ENCODE data around the gene TP53BP2.

The TP53BP2 gene

DNA sequence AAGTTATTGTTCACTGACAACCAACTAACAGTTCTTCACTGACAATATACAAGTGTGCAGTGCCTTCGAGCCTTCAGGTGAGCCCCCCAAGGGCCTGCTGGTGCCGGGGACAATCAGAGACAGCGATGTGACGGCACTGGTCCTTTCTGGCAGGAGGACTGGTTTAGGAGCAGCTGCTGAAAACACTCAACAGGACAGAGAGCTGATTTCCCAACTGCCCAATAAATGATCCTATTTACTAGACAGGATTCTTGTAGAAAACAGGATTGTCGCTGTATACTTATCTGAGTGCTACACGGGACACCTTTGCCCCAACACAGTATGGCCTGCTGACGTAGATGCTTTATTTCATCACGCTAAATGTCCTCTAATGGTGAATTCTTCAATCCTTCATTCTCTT, 65.4 kb downstream of the TP53BP2 start:
- no peak for TF ChIP-seq CTCF (conservative IDR thresholded peaks at IDR 0.05; ENCODE audit: low read depth, low read length)
- no peak overlapping the region for H3K4me3 ChIP-seq (ENCODE audit: low read length)
- no peak for DNase-seq (ENCODE audit: low read depth)

GRCh38 chr1:223776826-223777454, 68.8 kb downstream of the TP53BP2 start:
- H3K4me3 ChIP-seq (ENCODE audit: low read length), result no peak overlapping the region
- no peak for DNase-seq (ENCODE audit: low read depth)
- TF ChIP-seq CTCF (conservative IDR thresholded peaks at IDR 0.05; ENCODE audit: low read depth, low read length), result no peak

DNA sequence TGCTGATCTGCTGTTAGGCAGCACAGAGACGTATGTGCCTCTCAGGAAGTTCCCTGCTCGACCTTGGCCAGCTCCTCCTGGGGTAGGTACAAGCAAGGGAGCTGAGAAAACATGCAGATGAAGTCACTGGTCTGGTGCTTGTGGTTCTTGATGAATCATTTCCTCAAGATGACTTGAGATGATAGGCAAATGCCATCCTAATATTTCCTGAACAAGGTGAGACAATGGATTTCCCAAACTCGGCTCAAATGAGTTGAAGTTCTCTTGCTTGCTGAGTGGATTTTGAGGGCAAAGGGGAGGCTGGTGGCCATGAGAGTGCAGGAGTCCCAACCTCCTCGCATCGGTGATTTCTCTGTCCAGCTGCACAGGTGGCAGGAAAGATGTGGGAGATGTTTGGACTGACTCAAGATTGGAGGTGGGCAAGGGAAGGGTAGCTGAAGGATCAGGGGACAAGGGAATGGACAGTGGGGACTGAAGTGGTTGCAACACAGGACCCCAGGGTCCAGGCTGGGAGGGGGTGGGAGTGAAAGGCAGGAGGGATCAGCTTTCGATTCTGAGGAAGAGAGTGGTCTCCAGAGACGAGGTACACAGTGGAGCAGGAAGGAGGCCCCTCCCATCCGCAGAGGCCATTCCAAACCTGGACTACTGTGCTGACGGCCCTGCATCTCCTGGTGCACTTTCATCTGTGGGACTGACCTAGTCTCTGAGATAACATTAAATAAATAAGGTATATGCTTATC, 69.5 kb downstream of the TP53BP2 start:
- TF ChIP-seq CTCF (conservative IDR thresholded peaks at IDR 0.05; ENCODE audit: low read depth, low read length), result no peak
- no peak overlapping the region for H3K4me3 ChIP-seq (ENCODE audit: low read length)
- peak; percentile 60 for DNase-seq (ENCODE audit: low read depth)

DNA sequence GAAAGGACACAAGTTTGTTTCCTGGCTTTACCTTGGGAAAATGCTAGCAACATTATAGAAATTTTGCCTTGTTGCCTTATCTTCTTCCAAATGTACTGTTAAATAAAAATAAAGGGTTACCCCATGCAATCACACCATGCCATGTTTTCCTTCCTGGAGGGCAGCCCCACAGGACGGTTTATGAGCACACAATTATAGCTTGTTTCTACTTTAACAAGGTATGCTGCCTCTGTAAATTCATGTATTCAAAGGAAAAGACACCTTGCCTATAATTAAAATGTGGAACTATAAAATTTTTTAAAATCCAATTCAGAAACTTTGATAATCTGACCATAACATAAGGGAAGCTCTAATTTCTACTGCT, 70.1 kb downstream of the TP53BP2 start:
- DNase-seq (ENCODE audit: low read depth), result no peak
- no peak overlapping the region for H3K4me3 ChIP-seq (ENCODE audit: low read length)
- no peak for TF ChIP-seq CTCF (conservative IDR thresholded peaks at IDR 0.05; ENCODE audit: low read depth, low read length)

DNA sequence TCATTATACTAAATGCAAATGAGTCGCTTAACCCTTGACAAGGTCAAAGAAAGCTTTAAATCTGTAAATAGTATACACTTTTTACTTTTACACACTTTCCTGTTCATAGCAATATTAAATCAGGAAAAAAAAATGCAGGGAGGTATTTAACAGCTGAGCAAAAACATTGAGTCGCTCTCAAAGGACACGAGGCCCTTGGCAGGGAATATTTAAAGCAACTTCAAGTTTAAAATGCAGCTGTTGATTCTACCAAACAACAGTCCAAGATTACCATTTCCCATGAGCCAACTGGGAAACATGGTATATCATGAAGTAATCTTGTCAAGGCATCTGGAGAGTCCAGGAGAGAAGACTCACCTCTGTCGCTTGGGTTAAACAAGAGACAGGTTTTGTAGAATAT, 70.7 kb downstream of the TP53BP2 start:
- no peak overlapping the region for H3K4me3 ChIP-seq (ENCODE audit: low read length)
- TF ChIP-seq CTCF (conservative IDR thresholded peaks at IDR 0.05; ENCODE audit: low read depth, low read length), result no peak
- no peak for DNase-seq (ENCODE audit: low read depth)

DNA sequence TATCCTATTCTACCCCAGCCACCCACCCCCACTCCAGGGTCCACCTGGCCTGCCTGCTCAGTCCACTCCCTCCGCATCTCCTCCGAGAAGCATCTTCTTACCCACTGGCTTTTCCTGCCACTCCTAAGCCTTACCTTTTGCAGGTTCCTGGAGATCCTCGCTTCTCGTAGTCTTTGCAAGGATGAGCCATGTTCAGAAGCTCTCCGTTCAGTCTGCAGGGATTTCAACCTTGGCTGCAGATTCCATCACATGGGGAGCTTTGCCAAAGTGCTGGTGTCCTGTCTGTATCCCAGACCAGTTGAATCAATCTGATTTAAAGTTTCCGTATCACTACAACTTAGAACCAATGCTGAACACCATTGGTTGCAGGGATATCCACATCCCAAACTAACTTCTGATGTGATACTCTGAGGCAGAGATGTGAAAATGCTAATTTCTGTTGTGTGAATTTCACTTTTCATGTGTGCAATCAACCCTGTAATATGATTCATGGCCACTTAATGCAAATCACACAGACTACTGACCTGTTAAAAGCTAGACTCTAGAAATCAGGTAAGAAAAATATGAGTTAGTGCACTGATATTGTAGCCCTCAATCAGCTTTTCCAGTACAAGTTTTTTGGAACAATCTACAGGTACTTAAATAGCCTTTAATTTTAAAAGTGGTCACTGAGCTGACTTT, 71.5 kb downstream of the TP53BP2 start:
- DNase-seq (ENCODE audit: low read depth), result no peak
- H3K4me3 ChIP-seq (ENCODE audit: low read length), result no peak overlapping the region
- TF ChIP-seq CTCF (conservative IDR thresholded peaks at IDR 0.05; ENCODE audit: low read depth, low read length), result no peak
